Astrocyte (in vitro differentiated cells and primary cell): ENCODE results near the gene CCDC57. TPM values are rescaled to one million over a fixed set of nuclear protein-coding genes. Genes with fewer than 3 reads are reported as not detected.

Source experiments
- DNase-seq: peaks from one replicate; pipeline ENCODE4 v3.0.0-alpha.2; 2010; ENCODE audit warnings: low read depth
- FAIRE-seq: peaks from 2 replicates; lab custom pipeline; 2011; peaks lifted over from hg19 to GRCh38; lab: Jason Lieb, UNC
- H2AFZ ChIP-seq: 2 replicates; pipeline ENCODE4 v1.6.0; 2012; ENCODE audit warnings: low read depth, low read length, inconsistent platforms
- H3K27ac ChIP-seq: 2 replicates; pipeline ENCODE4 v1.5.1; 2011; ENCODE audit warnings: low read depth, low read length, inconsistent platforms
- H3K27me3 ChIP-seq: 2 replicates; pipeline ENCODE4 v1.6.0; 2011; ENCODE audit warnings: low read length, inconsistent platforms; ENCODE audit not compliant: insufficient read depth
- H3K36me3 ChIP-seq: 2 replicates; pipeline ENCODE4 v1.5.1; 2011; ENCODE audit warnings: low read length, inconsistent platforms; ENCODE audit not compliant: insufficient read depth
- H3K4me1 ChIP-seq: 2 replicates; pipeline ENCODE4 v1.5.1; 2011; ENCODE audit warnings: low read length, inconsistent platforms; ENCODE audit not compliant: insufficient read depth
- H3K4me2 ChIP-seq: 2 replicates; pipeline ENCODE4 v1.6.0; 2012; ENCODE audit warnings: low read length, inconsistent platforms
- H3K4me3 ChIP-seq: 2 replicates; pipeline ENCODE4 v1.5.1; 2011; ENCODE audit warnings: low read depth, mild to moderate bottlenecking, low read length, inconsistent platforms; ENCODE audit not compliant: insufficient read depth
- H3K79me2 ChIP-seq: 2 replicates; pipeline ENCODE4 v1.6.0; 2012; ENCODE audit warnings: mild to moderate bottlenecking, low read length, inconsistent platforms; ENCODE audit not compliant: insufficient read depth
- H3K9ac ChIP-seq: 2 replicates; pipeline ENCODE4 v1.6.0; 2012; ENCODE audit warnings: mild to moderate bottlenecking, low read length, inconsistent platforms
- H3K9me3 ChIP-seq: 2 replicates; pipeline ENCODE4 v1.5.1; 2012; ENCODE audit warnings: low read depth, mild to moderate bottlenecking, low read length, inconsistent platforms; ENCODE audit not compliant: insufficient read depth
- H4K20me1 ChIP-seq: 2 replicates; pipeline ENCODE4 v1.6.0; 2012; ENCODE audit warnings: low read length, inconsistent platforms; ENCODE audit not compliant: insufficient read depth
- H3K27ac Mint-ChIP-seq: one replicate; pipeline ENCODE4 v1.8.0; 2021; ENCODE audit warnings: mild to moderate bottlenecking, mixed read lengths; ENCODE audit not compliant: unreplicated experiment
- H3K27me3 Mint-ChIP-seq: one replicate; pipeline ENCODE4 v1.8.0; 2021; ENCODE audit warnings: low read depth, mixed read lengths; ENCODE audit not compliant: unreplicated experiment
- H3K36me3 Mint-ChIP-seq: one replicate; pipeline ENCODE4 v1.8.0; 2021; ENCODE audit warnings: low read depth, mixed read lengths; ENCODE audit not compliant: unreplicated experiment
- H3K4me1 Mint-ChIP-seq: one replicate; pipeline ENCODE4 v1.8.0; 2021; ENCODE audit warnings: low read depth, mixed read lengths; ENCODE audit not compliant: unreplicated experiment
- H3K4me3 Mint-ChIP-seq: one replicate; pipeline ENCODE4 v1.8.0; 2021; ENCODE audit warnings: mild to moderate bottlenecking, moderate library complexity, mixed read lengths; ENCODE audit not compliant: unreplicated experiment
- H3K9me3 Mint-ChIP-seq: one replicate; pipeline ENCODE4 v1.8.0; 2021; ENCODE audit warnings: mild to moderate bottlenecking, mixed read lengths; ENCODE audit not compliant: unreplicated experiment
- EZH2 ChIP-seq: IDR thresholded peaks from 2 replicates; pipeline ENCODE4 v1.6.1; 2012; ENCODE audit warnings: mild to moderate bottlenecking, low read length, inconsistent platforms; ENCODE audit not compliant: insufficient read depth
- total RNA-seq: library from RNA; stranded (reverse); gene quantifications from 2 replicates; pipeline ENCODE4 v1.2.1, GENCODE V29; 2021
- TF ChIP-seq, protein P1 (sequence below): IDR thresholded peaks from 2 replicates; pipeline ENCODE4 v1.5.1; 2011; ENCODE audit warnings: low read depth, mild to moderate bottlenecking, inconsistent platforms, low read length, moderate library complexity; ENCODE audit not compliant: insufficient read depth

The CCDC57 gene
- total RNA-seq, 1 donor from 2014 or later, result 20.4 TPM

DNA sequence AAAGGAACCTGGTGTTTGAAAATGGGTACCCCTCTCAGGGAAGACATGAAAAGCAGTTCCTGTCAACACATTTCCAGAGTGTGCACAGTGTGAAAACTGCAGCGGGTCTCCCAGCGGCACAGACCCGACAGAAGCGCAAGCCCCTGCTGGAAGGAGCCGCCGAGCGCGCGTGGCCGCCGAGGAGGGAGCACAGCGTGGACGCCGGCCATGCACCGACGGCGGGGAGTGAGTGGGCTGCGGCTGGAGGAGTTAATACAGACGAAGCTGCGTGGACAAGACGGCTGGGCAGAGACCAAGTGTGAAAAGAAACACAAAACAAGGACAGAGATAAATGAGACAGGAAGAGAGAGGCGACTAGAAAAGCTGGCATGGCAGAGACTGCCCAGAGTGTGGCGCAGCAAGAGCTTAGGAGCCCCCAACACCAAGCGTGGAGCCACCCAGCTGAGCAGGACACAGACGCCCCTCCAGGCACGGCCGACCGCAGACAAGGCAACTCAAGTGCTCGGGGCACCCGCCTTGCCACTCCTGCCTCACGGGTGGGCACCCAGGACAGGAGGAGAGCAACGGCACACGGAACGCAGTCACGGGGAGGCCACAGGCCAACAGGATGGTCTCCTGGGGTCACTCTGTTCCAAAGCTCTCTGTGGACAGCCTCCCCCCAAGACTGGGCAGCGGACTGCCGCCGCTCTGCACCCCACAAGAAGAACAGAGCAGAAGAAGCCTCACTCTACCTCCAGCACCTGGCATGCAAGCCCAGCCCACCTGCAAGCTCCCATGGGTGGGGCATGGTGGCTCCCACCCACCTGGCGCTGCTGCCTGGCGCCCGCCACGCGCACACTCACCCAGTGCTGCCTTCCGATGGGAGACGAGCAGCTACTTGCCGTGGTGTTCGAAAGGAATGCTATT, 32.7 kb upstream of the CCDC57 start:
- peaks cover 81% of the 10 kb centered on the region for H3K79me2 ChIP-seq
- H3K4me1 ChIP-seq, result peaks cover 48% of the 10 kb centered on the region
- FAIRE-seq (no peak), DNase-seq (no peak)
- peaks cover 38% of the 10 kb centered on the region for H3K36me3 ChIP-seq
- H3K4me3 ChIP-seq, result no peak overlapping the region
- H3K27ac Mint-ChIP-seq, result peak overlapping the region; percentile 90
- no peaks in the 10 kb centered on the region for H3K9me3 ChIP-seq
- no peak overlapping the region for H2AFZ ChIP-seq
- H3K4me2 ChIP-seq, result no peak overlapping the region
- H3K4me3 Mint-ChIP-seq, result peak overlapping the region; percentile 45
- H3K9me3 Mint-ChIP-seq, result no peaks in the 10 kb centered on the region
- H3K27me3 Mint-ChIP-seq, result no peaks in the 10 kb centered on the region
- H3K27ac ChIP-seq, result no peak overlapping the region
- peaks cover 100% of the 10 kb centered on the region for H4K20me1 ChIP-seq
- H3K4me1 Mint-ChIP-seq, result peaks cover 22% of the 10 kb centered on the region
- no peak overlapping the region for H3K9ac ChIP-seq
- no peaks in the 10 kb centered on the region for H3K27me3 ChIP-seq
- no peak for TF ChIP-seq EZH2
- TF ChIP-seq, protein P1, sequence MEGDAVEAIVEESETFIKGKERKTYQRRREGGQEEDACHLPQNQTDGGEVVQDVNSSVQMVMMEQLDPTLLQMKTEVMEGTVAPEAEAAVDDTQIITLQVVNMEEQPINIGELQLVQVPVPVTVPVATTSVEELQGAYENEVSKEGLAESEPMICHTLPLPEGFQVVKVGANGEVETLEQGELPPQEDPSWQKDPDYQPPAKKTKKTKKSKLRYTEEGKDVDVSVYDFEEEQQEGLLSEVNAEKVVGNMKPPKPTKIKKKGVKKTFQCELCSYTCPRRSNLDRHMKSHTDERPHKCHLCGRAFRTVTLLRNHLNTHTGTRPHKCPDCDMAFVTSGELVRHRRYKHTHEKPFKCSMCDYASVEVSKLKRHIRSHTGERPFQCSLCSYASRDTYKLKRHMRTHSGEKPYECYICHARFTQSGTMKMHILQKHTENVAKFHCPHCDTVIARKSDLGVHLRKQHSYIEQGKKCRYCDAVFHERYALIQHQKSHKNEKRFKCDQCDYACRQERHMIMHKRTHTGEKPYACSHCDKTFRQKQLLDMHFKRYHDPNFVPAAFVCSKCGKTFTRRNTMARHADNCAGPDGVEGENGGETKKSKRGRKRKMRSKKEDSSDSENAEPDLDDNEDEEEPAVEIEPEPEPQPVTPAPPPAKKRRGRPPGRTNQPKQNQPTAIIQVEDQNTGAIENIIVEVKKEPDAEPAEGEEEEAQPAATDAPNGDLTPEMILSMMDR, result no peak
- peaks cover 23% of the 10 kb centered on the region for H3K36me3 Mint-ChIP-seq

DNA sequence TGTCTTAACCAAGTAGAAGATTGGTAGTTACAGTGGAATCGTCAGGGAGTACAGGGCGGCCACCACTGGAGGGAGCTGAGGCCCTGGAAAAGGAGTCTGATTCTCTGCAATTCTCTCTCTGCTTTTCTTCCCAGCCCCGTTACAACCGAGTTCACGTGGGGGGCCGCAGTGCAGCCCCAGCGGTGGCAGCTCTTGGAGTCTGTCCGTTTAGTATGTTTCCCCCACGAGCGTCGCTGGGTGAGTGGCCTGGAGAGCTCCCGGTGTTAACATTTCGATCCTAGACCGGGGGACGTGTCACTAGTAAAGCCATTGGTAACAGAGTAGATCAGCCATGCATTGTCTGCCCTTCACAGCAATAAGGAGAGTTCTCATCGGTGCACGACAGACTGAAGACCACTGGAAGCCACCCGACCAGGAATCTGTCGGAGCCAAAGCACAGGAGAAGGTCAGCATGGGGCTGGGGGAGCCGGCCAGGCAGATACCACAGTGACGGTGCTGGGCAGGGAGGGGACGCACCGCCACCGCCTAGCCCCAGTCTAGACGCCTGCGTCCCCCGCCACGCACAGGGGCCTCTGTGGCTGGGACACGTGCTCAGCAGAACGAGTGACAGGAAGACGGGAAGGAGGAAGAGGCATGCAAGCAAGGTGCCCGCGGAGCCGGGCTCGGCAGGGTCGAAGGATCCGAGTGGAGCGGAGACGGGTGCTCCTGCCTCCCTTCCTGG, 31.9 kb upstream of the CCDC57 start:
- H3K27ac Mint-ChIP-seq, result peak overlapping the region; percentile 87
- peaks cover 22% of the 10 kb centered on the region for H3K4me1 Mint-ChIP-seq
- DNase-seq, result no peak
- H3K27me3 ChIP-seq, result no peaks in the 10 kb centered on the region
- H3K9me3 Mint-ChIP-seq, result no peaks in the 10 kb centered on the region
- H3K4me3 ChIP-seq, result no peak overlapping the region
- H3K9ac ChIP-seq, result no peak overlapping the region
- FAIRE-seq, result no peak
- H3K27me3 Mint-ChIP-seq, result no peaks in the 10 kb centered on the region
- H3K36me3 Mint-ChIP-seq, result peaks cover 23% of the 10 kb centered on the region
- H2AFZ ChIP-seq, result no peak overlapping the region
- H3K79me2 ChIP-seq, result peaks cover 81% of the 10 kb centered on the region
- no peak overlapping the region for H3K27ac ChIP-seq
- H3K9me3 ChIP-seq, result no peaks in the 10 kb centered on the region
- TF ChIP-seq, protein P1, result peak; percentile 64
- no peak for TF ChIP-seq EZH2
- no peak overlapping the region for H3K4me2 ChIP-seq
- peak overlapping the region; percentile 51 for H3K4me3 Mint-ChIP-seq
- peaks cover 50% of the 10 kb centered on the region for H3K4me1 ChIP-seq
- peaks cover 100% of the 10 kb centered on the region for H4K20me1 ChIP-seq
- peaks cover 36% of the 10 kb centered on the region for H3K36me3 ChIP-seq
